Testis (tissue), 5 donors: ENCODE data around the gene SP3. TPM values are rescaled to one million over a fixed set of nuclear protein-coding genes. Genes with fewer than 3 reads are reported as not detected.

Experiments
- DNase-seq: peaks from one replicate; pipeline ENCODE4 v3.0.0-alpha.2; 2019
- H3K27ac ChIP-seq, 2 donors: fragments of 200-600 bp; sonication (generic); one replicate each; pipeline ENCODE4 v1.5.1; 2019
- H3K27me3 ChIP-seq: fragments of 200-600 bp; sonication (generic); one replicate; pipeline ENCODE4 v1.5.1; 2019
- H3K36me3 ChIP-seq: fragments of 200-600 bp; sonication (generic); one replicate; pipeline ENCODE4 v1.5.1; 2017; ENCODE audit warnings: low read depth; ENCODE audit errors: missing control alignments
- H3K4me1 ChIP-seq: fragments of 200-600 bp; sonication (generic); one replicate; pipeline ENCODE4 v1.5.1; 2019
- H3K4me3 ChIP-seq, 2 donors: fragments of 200-600 bp; sonication (generic); one replicate each; pipeline ENCODE4 v1.5.1; 2017 to 2019
- H3K9me3 ChIP-seq: fragments of 200-600 bp; sonication (generic); one replicate; pipeline ENCODE4 v1.5.1; 2017
- POLR2A ChIP-seq: fragments of 450-650 bp; IDR thresholded peaks from one replicate; pipeline ENCODE4 v1.6.1; 2017; ENCODE audit warnings: antibody characterized with exemption, mild to moderate bottlenecking, moderate library complexity
- WGBS, 2 donors: methylation state at CpG; one replicate each; pipeline ENCODE4 v1.1.5; 2018; 5-methylcytosine and 5-hydroxymethylcytosine counted together
- intact Hi-C: fragments of 100-400 bp; cut with DNase I; formaldehyde crosslinking; loops from one replicate; pipeline ENCODE4 v1.15.1; 2023; ENCODE audit warnings: low total_unique reads
- long read RNA-seq, 2 donors: transcript quantifications; one replicate each; lab custom pipeline, GENCODE V29; 2026
- polyA plus RNA-seq: library from polyadenylated mRNA; stranded (reverse); fragments of 350-450 nt; fragmentation: Illumina TruSeq; extraction: RNeasy Lipid Tissue Mini Kit (QIAGEN cat#74804); gene quantifications from one replicate; pipeline ENCODE4 v1.2.3, GENCODE V29; 2014; ENCODE audit warnings: low read depth, low replicate concordance; ENCODE audit not compliant: insufficient read depth
- total RNA-seq, 2 donors: library from RNA; depleted of rRNA; stranded (reverse); fragments of >200 nt; gene quantifications; one replicate each; pipeline ENCODE4 v1.2.3, GENCODE V29; 2016
- TF ChIP-seq, protein P1 (sequence below), 3 experiments: fragments of 450-650 bp in 2 of 3; fragments of 200-600 bp in 1 of 3; sonication (generic) in 1 of 3; IDR thresholded peaks; one replicate each; pipeline ENCODE4 v1.5.1; 2016 to 2019; ENCODE audit warnings: antibody characterized with exemption in 3 of 3, mild to moderate bottlenecking in 2 of 3, moderate library complexity in 1 of 3

Gene SP3
- total RNA-seq (100 to 1,000 TPM; 135 to 142 TPM), polyA plus RNA-seq (48.1 TPM)
- long read RNA-seq, donor 1, full-length matches to known transcripts, result 14 of 36 reads
- long read RNA-seq, donor 1, partial matches to known transcripts, result 22 of 36 reads
- long read RNA-seq, donor 1, other reads (novel, unspliced or antisense), result 0 of 36 reads
- long read RNA-seq, donor 2, full-length matches to known transcripts, result 10 of 22 reads
- long read RNA-seq, donor 2, partial matches to known transcripts, result 12 of 22 reads
- long read RNA-seq, donor 2, other reads (novel, unspliced or antisense), result 0 of 22 reads

DNA sequence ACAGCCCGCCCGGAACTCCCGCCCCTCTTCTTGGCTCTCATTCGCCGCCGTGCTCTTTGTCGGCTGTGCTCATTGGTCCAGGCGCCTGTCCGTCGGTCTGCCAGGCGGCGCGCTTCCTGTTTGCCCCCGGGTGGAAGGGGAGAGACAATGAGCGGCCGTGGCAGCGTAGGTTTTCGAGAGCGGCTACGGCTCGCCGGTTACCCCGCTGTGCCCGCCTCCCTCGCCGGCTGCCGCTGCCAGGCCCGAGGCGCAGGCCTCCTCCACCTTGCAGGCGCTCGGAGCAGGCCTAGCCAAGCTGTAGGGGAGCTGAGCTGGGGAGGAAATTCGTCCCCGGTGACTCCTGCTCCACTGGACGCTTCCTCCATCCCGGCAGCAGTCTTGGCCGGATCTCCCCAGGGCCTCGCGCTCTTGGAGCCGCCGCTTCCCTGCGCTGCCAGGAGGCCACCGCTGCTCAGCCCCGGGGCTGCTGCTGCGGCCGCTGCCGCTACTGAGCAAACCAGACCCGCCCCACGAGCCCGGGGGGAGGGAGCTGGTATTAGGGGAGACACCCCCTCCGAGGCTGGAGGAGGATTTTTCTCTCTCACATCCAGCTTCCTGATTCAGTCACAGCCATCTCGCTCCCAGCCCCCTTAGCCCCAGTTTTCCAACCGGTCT is at the start of gene SP3:
Gene SP3 (minus strand): TSS at position 2 of the 654 bp plus-strand sequence. CDS start 202 bp downstream, outside the sequence.
- WGBS, 2 donors, result 0% methylated on average over 8 to 52 of the region's 52 CpGs

DNA sequence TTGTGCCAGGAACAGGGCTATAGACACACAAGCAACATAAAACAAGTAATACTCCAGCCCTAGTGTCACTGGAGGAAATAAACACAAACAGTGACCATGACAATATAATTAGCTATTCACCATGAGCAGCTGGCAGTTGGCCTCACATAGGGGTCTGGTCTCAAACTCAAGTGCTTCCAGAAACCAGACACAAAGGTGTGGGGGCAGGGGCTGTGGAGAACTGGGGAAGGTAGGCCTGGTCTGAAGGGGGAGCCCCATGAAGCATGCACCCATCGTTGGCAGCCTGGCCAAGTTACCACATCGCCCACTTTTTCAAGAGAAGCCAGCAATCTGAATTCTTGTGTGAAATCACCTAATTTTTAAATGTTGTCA is 49.5 kb upstream of the SP3 start:
- Histone ChIP-seq H3K27ac (no peak overlapping the region), H3K4me1 (peaks cover 16% of the 10 kb centered on the region), H3K36me3 (no peaks in the 10 kb centered on the region), H3K27me3 (no peaks in the 10 kb centered on the region), H3K4me3 (no peak overlapping the region), H3K9me3 (no peaks in the 10 kb centered on the region)
- no peak for DNase-seq
- intact Hi-C loops, result loop anchor here (10.0 kb wide), 1 partner anchor 50 kb away; the partner anchor contains the start of gene SP3
- TF ChIP-seq POLR2A, result no peak
- TF ChIP-seq, protein P1, sequence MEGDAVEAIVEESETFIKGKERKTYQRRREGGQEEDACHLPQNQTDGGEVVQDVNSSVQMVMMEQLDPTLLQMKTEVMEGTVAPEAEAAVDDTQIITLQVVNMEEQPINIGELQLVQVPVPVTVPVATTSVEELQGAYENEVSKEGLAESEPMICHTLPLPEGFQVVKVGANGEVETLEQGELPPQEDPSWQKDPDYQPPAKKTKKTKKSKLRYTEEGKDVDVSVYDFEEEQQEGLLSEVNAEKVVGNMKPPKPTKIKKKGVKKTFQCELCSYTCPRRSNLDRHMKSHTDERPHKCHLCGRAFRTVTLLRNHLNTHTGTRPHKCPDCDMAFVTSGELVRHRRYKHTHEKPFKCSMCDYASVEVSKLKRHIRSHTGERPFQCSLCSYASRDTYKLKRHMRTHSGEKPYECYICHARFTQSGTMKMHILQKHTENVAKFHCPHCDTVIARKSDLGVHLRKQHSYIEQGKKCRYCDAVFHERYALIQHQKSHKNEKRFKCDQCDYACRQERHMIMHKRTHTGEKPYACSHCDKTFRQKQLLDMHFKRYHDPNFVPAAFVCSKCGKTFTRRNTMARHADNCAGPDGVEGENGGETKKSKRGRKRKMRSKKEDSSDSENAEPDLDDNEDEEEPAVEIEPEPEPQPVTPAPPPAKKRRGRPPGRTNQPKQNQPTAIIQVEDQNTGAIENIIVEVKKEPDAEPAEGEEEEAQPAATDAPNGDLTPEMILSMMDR (IDR thresholded peaks at IDR 0.05), result no peak
- 87 to 90% methylated on average over 2 of the region's 2 CpGs for WGBS, 2 donors

More for the DNA sequence above, at the start of gene SP3:
- DNase-seq, result peak; percentile 98
- H3K9me3 ChIP-seq, result no peaks in the 10 kb centered on the region
- intact Hi-C loops, result loop anchor here (10.0 kb wide), 1 partner anchor 49 kb away; no protein-coding TSS in a partner anchor
- peak within 1 kb of the TSS; percentile 100 for H3K27ac ChIP-seq
- H3K27me3 ChIP-seq, result no peaks in the 10 kb centered on the region
- no peaks in the 10 kb centered on the region for H3K36me3 ChIP-seq
- H3K4me3 ChIP-seq, result peak within 1 kb of the TSS; percentile 98 to 99
- H3K4me1 ChIP-seq, result peaks cover 12% of the 10 kb centered on the region
- peak; percentile 91 for TF ChIP-seq POLR2A
- TF ChIP-seq, protein P1 (IDR thresholded peaks at IDR 0.05), result peak in 1 of 3 experiments; percentile 22

DNA sequence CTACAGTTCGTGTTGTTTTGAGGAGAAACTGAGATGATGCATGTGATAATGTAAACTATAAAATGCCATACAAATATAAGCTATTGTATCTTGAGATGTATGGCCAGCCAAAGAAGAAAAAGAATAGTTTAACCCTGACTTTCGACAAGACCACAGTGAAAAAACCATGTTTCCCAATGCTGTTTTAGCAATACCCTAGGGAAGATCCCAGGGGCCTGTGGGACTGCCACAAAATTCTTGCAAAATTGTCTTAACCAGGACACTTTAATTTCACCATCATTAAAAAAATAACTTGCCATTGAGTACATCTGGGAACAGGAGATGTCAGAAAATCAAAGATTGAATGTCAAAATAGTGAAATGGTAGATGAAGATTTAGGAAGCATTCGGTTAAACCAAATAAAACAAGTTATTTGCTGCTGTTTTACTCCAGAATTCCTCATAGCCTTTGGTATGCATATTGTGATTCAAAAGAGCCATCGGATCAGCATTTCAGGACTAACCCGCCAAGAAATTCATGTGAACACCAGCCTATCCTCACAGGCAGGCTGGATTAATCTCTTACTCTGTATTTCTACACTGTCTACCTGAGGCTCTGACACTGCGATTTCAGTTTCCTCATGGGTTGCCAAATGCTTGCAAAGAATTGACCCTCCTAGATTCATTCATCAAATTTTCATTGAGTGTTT is 49.0 kb upstream of the SP3 start:
- Histone ChIP-seq H3K4me3 (no peak overlapping the region), H3K9me3 (no peaks in the 10 kb centered on the region), H3K27me3 (no peaks in the 10 kb centered on the region), H3K4me1 (peaks cover 16% of the 10 kb centered on the region), H3K27ac (peak overlapping the region; percentile 92 to 95), H3K36me3 (no peaks in the 10 kb centered on the region)
- no peak for DNase-seq
- TF ChIP-seq, protein P1 (IDR thresholded peaks at IDR 0.05), result no peak
- no peak for TF ChIP-seq POLR2A
- intact Hi-C loops, result loop anchor here (10.0 kb wide), 1 partner anchor 49 kb away; the partner anchor contains the start of gene SP3
- 81 to 83% methylated on average over 6 of the region's 6 CpGs for WGBS, 2 donors

DNA sequence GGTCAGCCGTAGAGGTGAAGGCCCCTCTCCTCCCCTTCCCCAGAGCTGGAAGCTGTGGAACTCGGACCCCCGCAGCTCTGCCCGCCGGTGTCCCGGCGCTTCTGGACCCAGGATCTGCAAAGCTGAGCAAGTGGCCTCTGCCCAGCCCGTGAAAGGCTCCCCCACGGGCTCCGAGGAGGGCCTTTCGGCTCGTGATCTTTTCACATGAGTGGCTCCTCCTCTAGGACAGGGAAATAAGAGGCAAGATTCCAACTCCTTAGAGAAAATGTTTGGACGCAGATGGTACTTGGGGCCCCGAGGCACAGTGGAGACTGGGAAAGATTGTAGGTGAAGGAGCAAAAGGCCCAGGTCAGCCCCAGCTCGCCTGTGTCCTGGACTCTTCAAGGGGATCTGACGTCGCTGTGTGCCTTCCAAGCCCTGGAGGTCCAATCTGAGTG is 48.2 kb upstream of the SP3 start:
- Histone ChIP-seq H3K9me3 (no peaks in the 10 kb centered on the region), H3K4me3 (peak overlapping the region; percentile 52 to 65), H3K4me1 (peaks cover 16% of the 10 kb centered on the region), H3K27me3 (no peaks in the 10 kb centered on the region), H3K27ac (peak overlapping the region; percentile 92 to 95), H3K36me3 (no peaks in the 10 kb centered on the region)
- intact Hi-C loops, result loop anchor here (10.0 kb wide), 1 partner anchor 49 kb away; the partner anchor contains the start of gene SP3
- no peak for TF ChIP-seq POLR2A
- TF ChIP-seq, protein P1 (IDR thresholded peaks at IDR 0.05), result no peak
- WGBS, 2 donors, result 14 to 25% methylated on average over 16 to 17 of the region's 17 CpGs
- peak; percentile 66 for DNase-seq
